ENCODE results near the gene CYB5D1. TPM values are rescaled to one million over a fixed set of nuclear protein-coding genes. Genes with fewer than 3 reads are reported as not detected.
A peak's percentile ranks its signal among the peaks of the same experiment; 100 is the strongest.

Gene CYB5D1
- total RNA-seq, 1 experiment from 2014 or later = 6.6 TPM

GRCh38 chr17:7885367-7886226 lies 27.8 kb downstream of the CYB5D1 start:
- peak; percentile 82 for DNase-seq (ENCODE audit: low read depth)

GRCh38 chr17:7886227-7887037 lies 28.6 kb downstream of the CYB5D1 start:
- peak; percentile 44 for DNase-seq (ENCODE audit: low read depth)

GRCh38 chr17:7887038-7887481 lies 29.3 kb downstream of the CYB5D1 start:
- no peak for DNase-seq (ENCODE audit: low read depth)

GRCh38 chr17:7887482-7888183 lies 29.8 kb downstream of the CYB5D1 start:
- DNase-seq (ENCODE audit: low read depth) = peak; percentile 95

GRCh38 chr17:7888184-7888920 lies 30.5 kb downstream of the CYB5D1 start, which contains the start of gene CHD3:
Gene CHD3, plus strand, starts transcription at chr17:7888789. Its CDS starts 212 bp downstream, at chr17:7889001.
- no peak for DNase-seq (ENCODE audit: low read depth)

GRCh38 chr17:7889166-7889955 lies 31.6 kb downstream of the CYB5D1 start:
- DNase-seq (ENCODE audit: low read depth) = peak; percentile 96

GRCh38 chr17:7893187-7893880 lies 35.5 kb downstream of the CYB5D1 start:
- DNase-seq (ENCODE audit: low read depth) = no peak

- no peak for DNase-seq (ENCODE audit: low read depth)
Observed at GRCh38 chr17:7894226-7894625, 36.4 kb downstream of the CYB5D1 start.

GRCh38 chr17:7894866-7895265 lies 37.1 kb downstream of the CYB5D1 start:
- DNase-seq (ENCODE audit: low read depth) = no peak

- DNase-seq (ENCODE audit: low read depth) = peak; percentile 28
Observed at GRCh38 chr17:7897090-7897489, 39.3 kb downstream of the CYB5D1 start.

- DNase-seq (ENCODE audit: low read depth) = peak; percentile 42
Observed at GRCh38 chr17:7897773-7898172, 40.0 kb downstream of the CYB5D1 start.

GRCh38 chr17:7903154-7904103 lies 45.6 kb downstream of the CYB5D1 start:
- DNase-seq (ENCODE audit: low read depth) = no peak

- DNase-seq (ENCODE audit: low read depth) = no peak
Observed at GRCh38 chr17:7909089-7909488, 51.3 kb downstream of the CYB5D1 start.

GRCh38 chr17:7910281-7910680 lies 52.5 kb downstream of the CYB5D1 start:
- DNase-seq (ENCODE audit: low read depth) = no peak

- no peak for DNase-seq (ENCODE audit: low read depth)
Observed at GRCh38 chr17:7910711-7911110, 52.9 kb downstream of the CYB5D1 start.

GRCh38 chr17:7911116-7911515 lies 53.3 kb downstream of the CYB5D1 start:
- no peak for DNase-seq (ENCODE audit: low read depth)

All from M059J (cell line).